ENCODE measurements around the gene CAMKV.
A peak's percentile ranks its signal among the peaks of the same experiment; 100 is the strongest.

CAMKV gene

GRCh38 chr3:49896345-49896744 is 26.6 kb upstream of the CAMKV start:
- DNase-seq (ENCODE audit: low read depth in 3 of 3) = no peak

GRCh38 chr3:49895791-49896190 is 26.1 kb upstream of the CAMKV start:
- no peak for DNase-seq (ENCODE audit: low read depth in 3 of 3)

DNA sequence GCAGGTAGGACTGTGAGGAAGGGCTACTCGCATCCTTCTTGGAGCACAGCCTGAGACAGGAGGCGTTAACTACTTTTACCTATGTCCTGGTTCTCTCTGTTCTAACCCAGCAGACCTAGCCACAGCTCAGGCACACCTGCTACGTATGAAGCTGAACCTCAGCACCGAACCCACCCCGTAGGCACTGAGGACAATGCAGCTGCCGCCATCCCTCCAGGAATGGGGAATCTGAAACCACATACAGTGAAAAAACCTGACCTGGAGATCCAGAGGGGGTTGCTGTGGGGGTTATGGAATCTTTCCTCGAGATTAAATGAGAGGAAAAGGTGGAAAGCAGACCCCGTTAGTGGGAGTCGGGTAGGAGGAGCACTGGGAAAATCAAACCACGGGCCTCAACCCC is 19.6 kb upstream of the CAMKV start:
- no peak for DNase-seq (ENCODE audit: low read depth in 3 of 3)

GRCh38 chr3:49886922-49887265 is 17.2 kb upstream of the CAMKV start:
- no peak for DNase-seq (ENCODE audit: low read depth in 3 of 3)

- DNase-seq (ENCODE audit: low read depth in 3 of 3) = no peak
Observed at GRCh38 chr3:49883998-49884397, 14.3 kb upstream of the CAMKV start.

DNA sequence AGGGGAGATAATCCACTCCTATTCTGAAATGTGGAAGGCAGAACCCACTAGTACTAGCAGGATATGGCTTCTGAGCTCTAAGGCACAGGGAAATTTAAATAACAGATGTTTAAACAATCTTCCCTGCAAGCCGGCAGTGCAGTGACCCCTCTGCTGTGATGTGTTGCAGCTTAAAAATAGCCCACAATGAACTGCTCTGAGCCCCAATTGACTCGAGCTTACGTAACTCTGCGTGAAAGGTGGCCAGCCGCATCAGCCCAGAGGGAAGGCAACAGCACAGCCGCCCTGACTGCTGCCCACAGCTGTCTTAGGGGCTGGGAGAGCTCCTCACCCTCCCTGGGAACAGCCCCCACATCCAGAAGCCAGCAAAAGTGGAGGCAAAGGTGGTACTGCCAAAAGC is 12.5 kb upstream of the CAMKV start:
- no peak for DNase-seq (ENCODE audit: low read depth in 3 of 3)

- DNase-seq (ENCODE audit: low read depth in 3 of 3) = no peak
Observed at GRCh38 chr3:49880581-49881315, 11.0 kb upstream of the CAMKV start.

DNA sequence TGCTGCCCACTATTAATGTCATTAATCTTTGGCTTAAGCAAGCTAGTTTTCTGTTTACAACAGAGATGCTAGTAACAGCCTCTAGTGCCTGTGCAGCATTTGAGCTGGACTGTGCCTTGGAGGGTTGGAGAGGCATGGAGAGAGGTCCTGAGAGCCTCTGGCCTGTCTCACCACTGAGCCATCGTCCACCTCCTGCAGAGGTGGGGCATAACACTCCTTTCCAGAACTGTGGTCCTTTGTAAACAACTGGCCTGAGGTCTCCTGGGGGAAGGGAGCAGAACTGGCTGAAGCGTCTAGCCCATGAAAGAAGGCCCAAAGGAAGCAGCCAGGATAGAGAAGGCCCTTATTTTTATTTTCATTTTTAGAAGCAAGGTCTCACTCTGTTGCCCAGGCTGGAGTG is 10.0 kb upstream of the CAMKV start:
- DNase-seq (ENCODE audit: low read depth in 3 of 3) = no peak

GRCh38 chr3:49878686-49879085 is 9.0 kb upstream of the CAMKV start:
- no peak for DNase-seq (ENCODE audit: low read depth in 3 of 3)

DNA sequence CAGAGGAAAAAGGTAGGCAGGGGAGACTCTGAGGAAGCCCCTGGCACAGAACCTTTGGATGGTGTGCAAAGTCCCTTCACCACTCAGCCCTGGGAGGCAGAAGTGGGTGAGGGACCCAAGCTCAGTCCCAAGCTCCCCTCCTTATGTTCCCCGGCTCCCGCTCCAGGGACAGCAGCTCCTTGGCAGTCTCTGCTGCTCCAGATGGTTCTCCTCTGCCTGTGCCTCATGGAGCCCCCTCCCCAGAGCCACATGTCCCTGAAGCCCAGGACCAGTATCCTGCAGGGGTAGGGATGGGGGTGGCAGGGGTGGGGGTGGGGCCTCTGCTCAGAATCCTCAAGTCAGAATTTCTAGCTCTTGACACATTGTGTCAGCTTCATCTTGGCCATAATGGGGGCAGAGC is 8.0 kb upstream of the CAMKV start:
- no peak for DNase-seq (ENCODE audit: low read depth in 3 of 3)

DNA sequence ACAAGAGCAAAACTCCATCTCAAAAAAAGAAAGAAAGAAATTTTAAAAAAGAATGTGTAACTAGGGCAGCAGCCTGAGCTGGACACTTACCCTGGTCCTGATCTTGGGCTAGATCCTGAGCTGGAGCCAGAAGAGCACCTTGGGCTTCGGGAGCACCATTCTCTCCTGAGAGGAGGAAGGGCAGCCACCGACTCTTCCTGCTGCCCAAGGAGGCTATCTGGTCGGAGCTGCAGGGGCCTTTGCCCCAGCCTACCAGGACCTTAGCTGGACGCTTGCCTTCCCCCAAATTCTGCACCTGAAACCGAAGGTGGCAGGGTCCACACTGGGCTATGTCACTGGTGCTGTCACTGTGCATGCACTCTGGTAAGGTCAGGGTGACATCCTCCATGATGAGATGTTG is 6.9 kb upstream of the CAMKV start:
- DNase-seq (ENCODE audit: low read depth in 3 of 3) = no peak

DNA sequence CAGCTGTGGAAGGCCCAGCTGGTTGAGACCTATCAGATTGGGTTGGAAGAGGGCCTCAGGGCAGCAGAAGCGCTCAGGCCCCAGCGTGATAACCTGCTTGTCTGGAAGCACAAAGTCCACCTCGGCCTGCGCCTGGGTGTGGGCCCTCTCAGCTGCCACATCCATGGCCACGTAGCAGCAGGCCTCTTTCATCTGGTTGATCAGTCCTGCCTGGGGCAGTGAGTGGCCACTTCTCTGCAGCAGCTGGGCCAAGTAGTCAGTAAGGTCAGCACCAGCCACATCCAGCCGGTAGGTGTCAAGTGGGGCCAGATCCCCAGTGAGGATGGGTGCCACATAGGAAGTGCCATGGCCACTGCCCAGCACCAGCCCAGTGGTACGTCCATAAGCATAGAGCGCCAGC is 3.9 kb upstream of the CAMKV start:
- DNase-seq (ENCODE audit: low read depth in 3 of 3) = no peak

DNA sequence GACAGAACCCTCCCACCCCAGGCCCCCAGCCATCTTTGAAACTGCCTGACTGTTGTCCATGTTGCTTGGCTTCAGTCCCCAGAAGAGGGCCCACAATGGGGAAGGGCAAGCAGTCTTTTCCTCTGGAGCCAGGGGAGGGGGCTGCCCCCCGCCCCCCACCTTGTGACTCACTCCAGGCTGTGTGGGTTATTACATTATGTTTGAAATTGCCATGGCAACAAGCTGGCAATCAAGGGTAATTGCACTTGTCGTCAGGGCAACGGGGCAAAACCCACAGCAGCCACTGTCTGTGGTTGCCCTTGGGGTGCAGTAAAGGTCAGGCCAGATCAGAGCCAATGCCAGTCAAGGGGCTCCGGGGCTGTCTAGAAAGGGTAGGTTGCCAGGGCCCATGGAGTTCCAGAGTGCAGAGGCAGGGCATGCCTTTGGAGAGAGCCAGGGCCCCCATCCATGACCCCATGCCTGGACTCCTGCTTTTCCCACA is 3.1 kb upstream of the CAMKV start:
- DNase-seq (ENCODE audit: low read depth in 3 of 3) = no peak

- no peak for DNase-seq (ENCODE audit: low read depth in 3 of 3)
Observed at GRCh38 chr3:49871531-49872153, 1.9 kb upstream of the CAMKV start.

DNA sequence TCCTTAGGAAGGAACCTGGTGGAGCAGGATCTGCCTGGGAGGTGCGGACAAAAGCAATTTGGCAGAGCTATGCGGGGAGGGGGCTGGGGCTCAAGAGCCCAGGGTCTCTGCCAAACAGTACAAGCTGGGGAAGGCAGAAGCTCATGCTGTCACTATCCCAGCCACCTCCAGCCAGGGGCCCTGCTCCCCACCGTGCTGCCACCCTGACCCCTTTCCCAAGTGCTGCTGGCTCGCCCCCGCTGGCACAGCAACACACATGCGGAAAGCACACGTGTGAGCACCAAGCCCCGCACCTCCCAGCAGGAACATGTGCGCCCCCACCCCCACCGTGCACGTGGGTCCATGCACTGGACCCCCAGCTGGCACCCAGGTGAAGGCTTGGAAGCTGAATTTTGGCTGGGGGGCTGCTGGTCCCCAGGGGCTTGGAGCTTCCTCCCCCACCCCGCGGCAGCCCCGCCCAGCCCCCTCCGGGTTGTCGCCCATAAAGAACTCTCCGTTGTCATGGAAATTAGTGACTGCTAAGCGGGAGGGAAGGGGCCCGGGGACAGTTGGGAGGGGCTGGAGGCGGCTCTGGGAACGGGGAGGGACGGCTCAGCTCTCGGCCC is 742 bp downstream of the CAMKV start:
- DNase-seq (ENCODE audit: low read depth in 3 of 3) = no peak

DNA sequence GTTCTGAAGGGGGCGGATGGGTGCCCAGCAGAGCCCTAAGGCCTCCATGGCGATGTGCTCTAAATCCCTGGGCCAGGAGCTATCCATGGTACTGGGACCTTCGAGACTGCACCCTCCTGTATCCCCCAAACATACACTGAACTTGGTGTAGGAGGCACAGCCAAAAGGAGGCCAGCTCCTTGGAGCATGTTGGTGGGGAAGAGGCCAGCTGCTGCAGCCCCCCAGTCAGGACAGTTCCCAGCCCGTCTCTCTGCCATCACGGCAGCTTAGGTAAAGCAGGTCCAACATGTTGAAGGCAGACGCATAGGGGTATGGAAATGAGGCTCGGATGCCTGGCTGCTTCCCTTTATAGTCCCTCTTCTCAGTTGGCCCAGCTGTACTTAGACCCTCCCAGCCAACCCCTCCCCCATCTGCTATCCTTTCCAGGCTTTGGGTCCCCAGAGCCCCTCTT is 1.8 kb downstream of the CAMKV start:
- DNase-seq (ENCODE audit: low read depth in 3 of 3) = no peak

GRCh38 chr3:49867400-49867799 is 2.3 kb downstream of the CAMKV start:
- no peak for DNase-seq (ENCODE audit: low read depth in 3 of 3)

DNA sequence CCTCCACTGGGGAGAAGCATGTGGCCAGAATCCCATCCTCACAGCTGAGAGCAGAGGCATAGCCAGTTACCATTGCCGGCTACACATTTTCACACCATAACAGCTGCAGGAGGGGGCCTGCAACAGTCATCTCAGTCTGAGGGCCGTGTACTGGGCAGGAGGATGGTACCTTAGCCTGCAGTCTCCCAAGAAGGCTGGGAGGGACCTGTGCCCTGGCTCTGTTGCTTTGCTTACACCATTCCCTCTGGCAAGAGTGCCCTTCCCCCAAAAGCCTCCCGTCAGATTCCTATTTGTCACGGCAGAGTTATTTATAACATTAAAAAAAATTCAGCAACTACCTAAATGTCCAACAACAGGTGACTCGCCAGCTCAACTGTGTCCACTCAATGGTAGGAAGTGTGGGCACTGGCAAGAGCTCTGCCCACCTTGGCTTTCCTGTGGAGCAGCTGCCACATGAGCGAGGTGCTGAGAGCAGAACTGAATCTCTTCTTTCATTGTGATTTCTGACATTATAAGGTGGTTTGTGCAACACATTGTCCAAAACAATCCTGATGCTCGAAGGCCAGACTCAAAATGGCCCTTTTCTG is 4.4 kb downstream of the CAMKV start:
- no peak for DNase-seq (ENCODE audit: low read depth in 3 of 3)

DNA sequence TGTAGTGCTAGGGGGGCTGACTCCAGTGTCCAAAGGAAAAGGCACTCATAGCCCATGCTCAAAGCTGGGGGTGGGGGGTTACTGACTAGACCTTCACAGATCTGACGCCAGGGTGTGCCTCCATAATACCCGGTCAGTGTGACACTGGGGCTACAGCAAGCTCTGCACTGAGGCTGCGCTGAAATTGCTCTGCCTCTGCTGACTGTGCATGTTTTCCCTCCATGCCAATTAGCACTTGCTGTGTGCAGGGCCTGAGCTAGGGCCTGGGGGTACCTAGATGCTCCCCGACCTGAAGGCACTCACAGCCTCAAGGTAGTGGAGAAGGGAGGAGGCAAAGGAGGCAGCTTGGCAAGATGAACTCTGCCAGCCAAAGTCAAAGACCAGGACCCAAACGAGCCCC is 5.2 kb downstream of the CAMKV start:
- no peak for DNase-seq (ENCODE audit: low read depth in 3 of 3)

GRCh38 chr3:49859576-49860305 is 10.0 kb downstream of the CAMKV start:
- DNase-seq (ENCODE audit: low read depth in 3 of 3) = no peak

GRCh38 chr3:49856181-49857005 is 13.3 kb downstream of the CAMKV start, which contains the start of gene TRAIP:
Gene TRAIP (minus strand): TSS chr3:49856564. CDS start chr3:49856453, 111 bp downstream.
- DNase-seq (ENCODE audit: low read depth in 3 of 3) = peak; percentile 87 to 89 (median 89)

All from stimulated activated CD4-positive, alpha-beta T cell treated with anti-CD3 and anti-CD28 coated beads, TNF-alpha, amount 100 ng/mL, for 4 hours (primary cell).